ENCODE measurements around the gene GRK1. TPM values are rescaled to one million over a fixed set of nuclear protein-coding genes. Genes with fewer than 3 reads are reported as not detected.

The GRK1 gene
- total RNA-seq, 4 donors from 2014 or later = 0.88 to 1.7 TPM; not detected in 2

GRCh38 chr13:113763961-113764792 is 97.2 kb downstream of the GRK1 start:
- peak in 2 of 3 donors; percentile 39 to 41 for DNase-seq
- Histone ChIP-seq H3K27me3 (no peaks in the 10 kb centered on the region), H3K27ac (no peak overlapping the region), H3K4me3 (no peak overlapping the region), H3K4me1 (peaks cover 0 to 9% (median 6%) of the 10 kb centered on the region in 4 donors), H3K36me3 (no peaks in the 10 kb centered on the region), H3K9me3 (no peaks in the 10 kb centered on the region)
- no peak for TF ChIP-seq CTCF (IDR thresholded peaks at IDR 0.05)
- no peak for TF ChIP-seq POLR2A (IDR thresholded peaks at IDR 0.05)

- Histone ChIP-seq H3K4me1 (peaks cover 0 to 1% (median 0%) of the 10 kb centered on the region in 4 donors), H3K27ac (no peak overlapping the region), H3K36me3 (no peaks in the 10 kb centered on the region), H3K9me3 (no peaks in the 10 kb centered on the region), H3K4me3 (no peak overlapping the region), H3K27me3 (no peaks in the 10 kb centered on the region)
- TF ChIP-seq POLR2A (IDR thresholded peaks at IDR 0.05) (no peak), CTCF (IDR thresholded peaks at IDR 0.05) (no peak)
- peak in 2 of 3 donors; percentile 30 to 34 for DNase-seq
Observed at GRCh38 chr13:113764793-113765563, 98.0 kb downstream of the GRK1 start.

GRCh38 chr13:113765564-113765910 is 98.5 kb downstream of the GRK1 start:
- DNase-seq = peak in 2 of 3 donors; percentile 11 to 21
- TF ChIP-seq POLR2A (IDR thresholded peaks at IDR 0.05) (no peak), CTCF (IDR thresholded peaks at IDR 0.05) (no peak)

DNA sequence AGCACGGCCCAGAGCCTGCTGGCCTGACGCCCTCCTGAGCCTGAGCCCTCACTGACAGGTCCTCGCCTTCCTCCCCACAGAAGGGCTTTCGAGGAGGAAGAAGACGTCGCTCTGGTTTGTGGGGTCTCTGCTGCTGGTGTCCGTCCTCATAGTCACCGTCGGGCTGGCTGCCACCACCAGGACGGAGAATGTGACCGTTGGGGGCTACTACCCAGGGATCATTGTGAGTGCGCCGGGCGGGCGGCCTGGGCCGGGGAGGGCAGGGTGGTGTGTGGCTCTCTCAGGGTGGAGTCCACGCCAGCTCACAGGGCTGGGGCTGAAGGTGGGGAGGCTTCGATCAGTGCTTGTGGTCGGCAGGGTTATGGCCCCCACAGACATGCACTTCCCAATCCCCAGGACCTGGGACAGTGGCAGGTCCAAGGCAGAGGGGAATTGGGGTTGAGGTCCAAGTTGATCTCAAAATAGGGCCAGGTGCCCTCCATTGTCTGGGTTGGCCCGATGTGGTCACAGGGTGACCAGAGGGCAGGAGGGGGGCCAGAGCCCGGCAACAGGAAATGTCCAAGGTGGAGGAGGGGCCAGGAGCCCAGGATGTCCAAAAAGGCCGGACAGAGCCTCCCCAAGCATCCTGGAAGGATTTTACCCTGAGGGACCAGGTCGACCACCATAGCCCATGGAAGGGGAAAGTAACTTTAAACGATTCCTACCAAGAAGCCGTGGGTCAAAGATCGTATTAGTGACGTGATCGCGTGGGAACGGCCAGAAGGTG is 99.2 kb downstream of the GRK1 start:
- no peak overlapping the region for H3K27ac ChIP-seq
- no peaks in the 10 kb centered on the region for H3K27me3 ChIP-seq
- no peak for TF ChIP-seq POLR2A (IDR thresholded peaks at IDR 0.05)
- no peak for TF ChIP-seq CTCF (IDR thresholded peaks at IDR 0.05)
- no peaks in the 10 kb centered on the region for H3K36me3 ChIP-seq
- peak in 2 of 3 donors; percentile 28 to 33 for DNase-seq
- H3K9me3 ChIP-seq = no peaks in the 10 kb centered on the region
- no peaks in the 10 kb centered on the region for H3K4me1 ChIP-seq
- no peak overlapping the region for H3K4me3 ChIP-seq

More at GRCh38 chr13:113765564-113765910, 98.5 kb downstream of the GRK1 start:
- Histone ChIP-seq H3K4me3 (no peak overlapping the region), H3K9me3 (no peaks in the 10 kb centered on the region), H3K27ac (no peak overlapping the region), H3K36me3 (no peaks in the 10 kb centered on the region), H3K4me1 (no peaks in the 10 kb centered on the region), H3K27me3 (no peaks in the 10 kb centered on the region)

DNA sequence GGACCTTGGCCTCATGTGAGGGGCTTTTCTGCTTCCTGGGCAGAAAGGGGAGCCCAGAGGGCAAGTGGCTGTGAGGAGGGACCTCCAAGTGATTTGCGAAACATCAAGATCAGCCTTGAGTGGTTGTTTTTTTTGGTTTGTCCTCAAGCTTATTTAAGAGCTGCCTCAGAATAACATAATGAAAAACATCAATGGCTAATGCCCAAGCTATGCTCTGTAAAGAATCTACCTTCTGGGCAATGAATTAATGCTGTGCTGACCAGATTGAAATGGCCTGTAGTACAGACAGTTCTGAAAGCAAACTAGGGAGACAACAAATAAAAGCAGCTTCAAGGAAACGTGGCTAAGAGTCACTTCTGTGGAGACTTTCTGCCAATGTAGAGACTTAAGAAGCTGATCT is 100.3 kb downstream of the GRK1 start:
- H3K36me3 ChIP-seq = no peaks in the 10 kb centered on the region
- TF ChIP-seq CTCF (IDR thresholded peaks at IDR 0.05) (no peak), POLR2A (IDR thresholded peaks at IDR 0.05) (no peak)
- H3K27ac ChIP-seq = no peak overlapping the region
- H3K4me1 ChIP-seq = no peaks in the 10 kb centered on the region
- peak in 1 of 3 donors; percentile 2 for DNase-seq
- no peak overlapping the region for H3K4me3 ChIP-seq
- no peaks in the 10 kb centered on the region for H3K27me3 ChIP-seq
- no peaks in the 10 kb centered on the region for H3K9me3 ChIP-seq

Measured in Peyer's patch (tissue), 4 donors.